NCI-H526 (cell line): ENCODE data around the gene CNNM3.

ENCODE experiments used
- DNase-seq, 2 experiments: peaks; one replicate each; lab custom pipeline; 2025; lab: John Stamatoyannopoulos, UW

Gene CNNM3

DNA sequence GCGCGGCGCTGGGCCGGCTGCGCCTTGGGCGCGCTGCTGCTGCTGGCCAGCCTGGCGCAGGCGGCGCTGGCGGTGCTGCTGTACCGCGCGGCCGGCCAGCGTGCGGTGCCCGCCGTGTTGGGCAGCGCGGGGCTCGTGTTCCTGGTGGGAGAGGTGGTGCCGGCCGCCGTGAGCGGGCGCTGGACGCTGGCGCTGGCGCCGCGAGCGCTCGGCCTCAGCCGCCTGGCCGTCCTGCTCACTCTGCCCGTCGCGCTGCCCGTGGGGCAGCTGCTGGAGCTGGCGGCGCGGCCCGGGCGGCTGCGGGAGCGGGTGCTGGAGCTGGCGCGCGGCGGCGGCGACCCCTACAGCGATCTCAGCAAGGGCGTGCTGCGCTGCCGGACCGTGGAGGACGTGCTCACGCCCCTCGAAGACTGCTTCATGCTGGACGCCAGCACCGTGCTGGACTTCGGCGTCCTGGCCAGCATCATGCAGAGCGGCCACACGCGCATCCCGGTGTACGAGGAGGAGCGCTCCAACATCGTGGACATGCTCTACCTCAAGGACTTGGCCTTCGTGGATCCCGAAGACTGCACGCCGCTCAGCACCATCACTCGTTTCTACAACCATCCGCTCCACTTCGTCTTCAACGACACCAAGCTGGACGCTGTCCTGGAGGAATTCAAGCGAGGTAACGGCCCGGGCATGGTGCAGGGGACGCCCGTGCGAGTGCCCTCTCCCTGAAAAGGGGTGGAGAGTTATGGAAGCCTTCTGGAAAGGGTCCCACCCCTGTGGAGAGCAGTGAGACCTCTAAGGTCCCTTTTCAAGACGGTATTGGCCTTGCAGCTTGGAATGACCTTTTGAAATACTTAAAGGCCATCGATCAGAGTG lies 1.0 kb downstream of the CNNM3 start:
- DNase-seq, result peak in 1 of 2 experiments; percentile 50

DNA sequence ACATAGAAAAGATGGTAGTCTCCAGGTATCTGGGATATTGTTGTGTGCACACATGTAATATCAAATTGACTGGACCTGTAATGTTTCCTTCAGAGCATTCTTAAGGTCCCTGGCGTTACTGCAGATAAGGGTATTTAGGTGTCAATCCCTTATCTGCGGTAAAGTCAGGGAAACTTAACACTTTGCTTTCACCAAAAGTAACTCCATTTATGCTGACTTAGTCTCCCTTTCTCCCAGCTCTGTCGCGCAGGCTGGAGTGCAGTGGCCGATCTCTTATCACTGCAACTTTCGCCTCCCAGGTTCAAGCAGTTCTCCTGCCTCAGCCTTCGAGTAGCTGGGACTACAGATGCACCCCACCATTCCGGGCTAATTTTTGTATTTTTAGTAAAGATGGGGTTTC lies 1.8 kb downstream of the CNNM3 start:
- DNase-seq, result no peak

DNA sequence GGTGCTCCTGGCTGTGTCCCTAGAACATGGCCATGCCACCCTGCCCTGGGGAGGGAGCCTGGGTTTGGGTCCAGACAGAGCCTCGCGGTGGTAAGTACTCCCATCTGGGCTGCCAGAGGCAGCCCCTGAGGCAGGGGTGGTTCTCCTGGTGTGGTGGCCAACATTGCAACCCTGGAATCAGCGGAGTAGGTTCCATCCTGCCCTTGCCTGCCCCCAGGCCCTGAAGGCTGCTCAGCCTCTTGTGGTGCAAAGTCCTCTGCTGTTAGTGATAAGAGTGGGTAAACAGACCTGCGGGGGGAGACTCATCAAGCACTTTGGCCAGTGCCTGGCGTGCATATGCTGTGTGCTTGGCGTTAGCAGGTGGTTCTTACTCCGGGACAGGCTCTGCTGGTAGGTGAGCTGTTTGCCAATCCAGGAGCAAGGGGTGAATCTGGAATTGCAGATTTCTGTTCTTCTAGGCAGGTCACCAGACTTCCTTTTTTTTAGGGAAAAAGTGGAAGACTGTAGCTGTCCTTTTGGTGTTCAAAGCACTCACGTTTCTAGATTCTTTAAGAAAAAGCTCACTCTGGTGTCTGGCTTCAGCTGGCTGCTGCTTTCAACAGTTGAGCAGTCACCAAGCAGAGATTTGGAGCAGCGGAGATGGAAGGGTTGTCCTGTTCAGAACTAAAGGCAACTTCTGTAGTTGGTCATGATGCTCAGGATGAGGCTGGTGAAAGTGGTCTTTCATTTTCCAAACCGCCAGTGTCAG lies 3.2 kb downstream of the CNNM3 start:
- DNase-seq, result peak; percentile 63 to 79

DNA sequence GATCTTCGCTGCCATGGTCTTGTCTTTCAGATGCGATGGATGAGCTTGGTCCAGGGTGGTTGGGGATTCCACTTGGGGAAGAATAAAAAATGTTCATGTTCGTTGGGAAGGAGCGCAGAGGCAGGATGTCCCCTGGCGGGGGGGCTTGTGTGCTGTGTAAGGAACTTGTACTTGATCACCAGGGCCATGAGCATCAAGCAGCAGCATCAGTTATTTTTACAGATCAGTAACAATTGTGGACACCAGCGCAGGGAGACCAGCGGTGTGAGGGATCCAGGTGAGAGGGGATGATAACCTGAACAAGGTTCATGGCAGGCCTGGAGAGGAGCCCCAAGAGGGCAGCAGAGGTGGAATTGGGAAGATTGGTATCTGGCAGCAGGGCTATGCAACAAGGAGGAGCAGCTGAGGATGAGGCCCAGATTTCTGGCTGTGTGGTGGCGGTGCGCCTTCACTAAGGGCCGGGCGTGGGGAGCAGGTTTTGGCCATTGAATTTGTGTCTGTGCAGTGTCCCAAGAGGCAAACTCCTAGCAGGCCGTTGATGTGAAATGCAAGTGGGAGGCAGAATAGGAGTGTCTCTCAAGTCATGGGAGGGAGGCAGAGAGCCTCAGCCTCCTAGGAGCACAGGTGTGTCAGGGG lies 3.9 kb downstream of the CNNM3 start:
- no peak for DNase-seq

DNA sequence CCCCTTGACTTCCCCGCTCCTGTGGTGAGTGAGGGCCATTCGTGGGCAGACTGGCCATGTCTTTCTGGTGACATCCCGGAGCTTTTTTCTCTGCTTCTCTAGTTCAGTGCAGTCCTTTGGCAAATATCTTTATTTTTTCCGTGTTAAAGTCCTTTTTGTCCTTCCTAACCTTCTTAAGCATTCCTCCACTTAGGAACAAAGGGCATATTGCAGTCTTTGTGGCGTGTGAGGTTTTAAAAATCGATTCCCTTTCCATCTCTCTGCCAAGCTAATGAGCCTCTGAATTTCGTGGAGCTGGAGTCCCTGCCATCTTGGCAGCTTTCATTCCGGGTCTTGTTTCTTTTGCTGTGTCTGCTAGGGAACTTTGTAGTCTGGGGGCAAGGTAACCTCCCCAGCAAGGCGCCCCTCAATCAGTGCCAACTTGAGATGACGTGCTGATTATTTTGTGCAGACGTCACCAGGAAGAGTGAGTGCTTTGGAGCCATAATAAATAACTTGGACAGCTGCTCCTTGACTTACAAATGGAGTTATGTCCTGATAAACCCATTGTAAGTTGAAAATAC lies 5.1 kb downstream of the CNNM3 start:
- no peak for DNase-seq

DNA sequence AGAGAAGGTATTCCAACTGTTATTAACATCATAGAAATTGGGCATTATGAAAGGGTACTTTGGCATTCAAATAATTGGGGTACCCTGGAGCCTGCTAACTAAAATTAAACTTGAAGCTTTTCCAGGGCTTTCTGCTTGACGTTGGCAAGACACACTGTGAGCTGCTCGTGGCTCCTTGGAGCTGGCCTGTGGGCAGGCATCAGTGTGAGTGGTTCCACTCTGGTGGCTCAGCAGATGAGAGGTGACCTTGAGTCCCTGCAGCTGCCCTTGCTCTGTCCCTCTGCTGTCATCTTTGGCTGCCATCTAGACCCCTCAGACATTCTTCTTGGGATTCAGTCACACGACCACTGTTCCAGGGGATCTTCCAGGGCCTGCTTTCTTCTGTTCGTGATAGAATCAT lies 6.7 kb downstream of the CNNM3 start:
- no peak for DNase-seq

DNA sequence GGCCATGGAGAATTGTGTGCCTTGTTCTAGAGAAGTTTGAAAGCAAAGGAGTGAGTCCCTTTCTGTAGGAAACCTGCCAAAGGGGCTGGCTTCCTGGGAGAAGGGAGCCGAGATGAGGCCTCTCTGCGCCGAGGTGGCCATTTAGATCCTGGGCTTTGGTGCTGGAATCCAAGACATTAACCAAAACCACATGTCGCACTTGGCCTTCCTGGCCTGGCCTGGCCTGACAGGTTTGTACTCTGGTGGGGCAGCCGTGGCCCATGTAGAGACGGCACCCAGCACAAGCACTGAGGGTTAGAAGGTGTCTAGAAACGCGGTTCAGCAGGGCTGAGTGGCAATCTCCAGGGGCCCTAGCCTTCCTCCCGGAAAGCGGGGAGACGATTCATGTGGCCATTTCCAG lies 7.1 kb downstream of the CNNM3 start:
- DNase-seq, result no peak

DNA sequence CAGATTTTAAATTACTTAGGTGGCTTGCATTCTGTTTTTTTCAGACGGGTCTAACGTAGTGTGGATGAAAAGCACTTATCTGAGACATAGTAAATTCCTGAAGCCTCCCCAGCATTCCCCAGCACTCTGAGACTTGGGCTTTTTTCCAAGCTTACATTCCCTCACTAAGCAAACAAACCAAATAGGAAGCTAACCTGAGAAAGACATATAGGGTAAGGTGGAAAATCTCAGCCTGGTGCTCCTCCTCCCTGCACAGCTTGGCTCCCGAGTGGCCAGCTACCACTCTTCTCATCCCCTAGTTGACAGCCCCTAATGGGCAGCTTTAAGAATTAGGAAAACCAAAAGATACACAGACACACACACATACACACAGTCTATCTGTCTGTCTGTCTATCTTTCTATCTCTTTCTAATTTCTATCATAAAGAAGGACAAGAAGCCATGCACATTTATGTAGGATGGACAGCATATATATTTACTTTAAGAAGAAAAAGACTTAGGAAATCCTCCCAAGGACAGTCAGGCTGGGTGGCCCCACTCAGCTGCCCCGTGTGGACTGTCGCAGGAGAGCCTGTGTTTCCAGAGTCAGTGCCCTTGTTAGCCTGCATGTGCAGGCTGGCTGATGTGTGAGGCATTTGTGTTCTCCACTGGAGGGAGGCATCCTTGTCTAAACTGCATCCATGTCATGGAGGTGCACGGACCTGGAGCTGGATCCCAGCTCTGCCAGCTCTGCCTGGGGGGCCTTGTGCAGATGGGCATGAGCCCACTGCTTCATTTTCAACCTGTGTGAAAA lies 8.2 kb downstream of the CNNM3 start:
- no peak for DNase-seq

DNA sequence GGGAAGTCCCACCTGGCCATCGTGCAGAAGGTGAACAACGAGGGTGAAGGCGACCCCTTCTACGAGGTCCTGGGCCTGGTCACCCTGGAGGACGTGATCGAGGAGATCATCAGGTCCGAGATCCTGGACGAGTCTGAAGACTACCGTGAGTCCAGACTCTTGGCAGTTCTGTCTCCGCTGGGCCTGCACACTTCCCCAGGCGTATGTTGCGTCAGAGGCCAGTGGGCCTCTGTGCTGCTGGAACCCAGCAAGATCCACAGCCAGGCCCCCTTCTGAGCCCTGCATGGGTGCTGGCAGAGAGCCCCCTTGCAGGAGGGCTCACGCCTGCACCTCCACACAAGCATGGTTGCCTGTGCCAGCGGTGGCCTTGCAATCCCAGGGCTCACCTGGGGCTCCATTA lies 9.0 kb downstream of the CNNM3 start:
- DNase-seq, result no peak

DNA sequence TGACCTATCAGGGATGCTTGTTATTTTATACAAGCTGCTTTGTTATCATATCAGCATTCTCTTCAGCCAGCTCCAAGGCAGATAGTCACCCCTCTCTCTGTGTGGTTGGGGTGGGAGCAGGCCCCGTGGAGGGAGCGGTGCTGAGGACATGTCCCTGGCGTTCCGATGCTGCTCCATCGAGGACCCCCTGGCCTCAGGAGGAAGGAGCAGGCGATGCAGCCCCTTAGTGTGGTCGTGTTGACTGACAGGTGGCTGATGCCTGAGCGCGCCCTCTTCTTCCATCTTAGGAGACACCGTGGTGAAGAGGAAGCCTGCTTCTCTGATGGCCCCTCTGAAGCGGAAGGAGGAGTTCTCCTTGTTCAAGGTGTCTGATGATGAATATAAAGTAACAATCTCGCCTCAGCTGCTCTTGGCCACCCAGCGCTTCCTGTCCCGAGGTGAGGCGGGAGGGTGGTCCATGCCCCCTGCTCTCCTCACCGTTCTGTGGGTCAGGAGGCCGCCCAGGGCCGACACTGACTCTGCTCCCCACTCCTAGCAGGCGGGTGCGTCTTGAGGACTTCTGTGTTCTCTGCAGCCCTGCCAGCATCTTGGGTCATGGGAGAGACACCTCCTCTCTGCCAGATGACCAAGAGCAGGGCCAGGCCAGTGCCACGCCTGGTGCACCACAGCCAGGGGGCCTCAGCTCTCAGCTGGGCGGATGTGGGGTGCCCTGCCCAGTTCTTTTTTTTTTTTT lies 10.6 kb downstream of the CNNM3 start:
- no peak for DNase-seq

DNA sequence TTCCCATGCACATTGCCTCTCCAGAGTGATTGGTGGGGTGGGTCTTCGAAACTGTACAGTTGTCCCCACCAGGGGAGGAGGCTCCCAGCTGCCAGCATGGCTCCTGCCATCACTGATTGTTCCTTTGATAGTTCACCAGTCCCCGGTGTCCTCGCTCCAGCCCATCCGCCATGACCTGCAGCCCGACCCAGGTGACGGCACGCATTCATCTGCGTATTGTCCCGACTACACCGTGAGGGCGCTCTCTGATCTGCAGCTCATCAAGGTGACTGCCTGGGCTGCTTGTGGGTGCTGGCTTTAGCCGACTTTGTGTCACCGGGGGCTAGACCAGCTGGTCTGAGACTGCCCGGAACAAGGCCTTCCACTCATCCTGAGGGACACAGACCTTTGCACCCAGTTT lies 12.4 kb downstream of the CNNM3 start:
- no peak for DNase-seq

DNA sequence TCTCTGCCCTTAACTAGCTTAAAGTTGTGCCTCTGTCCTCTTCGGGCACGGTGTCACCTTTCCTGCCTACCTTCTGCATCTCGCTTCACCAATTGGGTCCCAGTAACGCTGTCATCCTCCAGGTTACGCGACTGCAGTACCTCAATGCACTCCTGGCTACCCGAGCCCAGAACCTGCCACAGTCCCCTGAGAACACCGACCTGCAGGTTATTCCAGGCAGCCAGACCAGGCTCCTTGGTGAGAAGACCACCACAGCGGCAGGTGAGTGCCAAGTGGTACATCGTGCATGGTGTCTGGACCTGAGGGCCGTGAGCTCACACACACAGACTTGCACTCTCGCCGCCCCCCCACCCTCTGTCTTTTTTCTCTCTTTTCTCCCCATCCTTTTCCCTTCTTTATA lies 12.8 kb downstream of the CNNM3 start:
- no peak for DNase-seq

DNA sequence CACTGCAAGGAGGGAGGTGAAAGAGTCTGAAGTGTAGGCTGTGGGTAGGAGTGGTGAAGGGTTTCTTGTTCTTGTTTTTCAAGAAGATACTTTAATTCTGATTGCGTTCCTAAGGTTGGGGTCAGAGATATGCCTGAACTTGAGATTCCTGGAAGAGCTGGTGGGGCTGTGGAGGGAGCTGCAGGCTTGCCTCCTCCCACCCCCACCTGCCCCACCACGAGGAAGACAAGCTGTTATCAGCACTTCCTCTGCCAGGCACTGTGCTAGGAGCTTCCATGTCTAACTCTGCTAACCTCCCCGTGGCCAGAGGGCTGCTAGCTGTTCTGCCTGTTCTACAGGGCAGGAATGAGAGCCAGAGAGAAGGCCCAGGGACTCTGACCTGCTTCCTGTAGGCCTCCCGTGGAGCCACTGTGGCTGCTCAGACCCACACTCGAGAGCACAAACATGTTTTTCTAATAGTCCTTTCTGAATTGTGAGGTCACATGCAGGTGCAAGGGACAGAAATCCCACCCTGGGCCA lies 14.0 kb downstream of the CNNM3 start:
- DNase-seq, result no peak

DNA sequence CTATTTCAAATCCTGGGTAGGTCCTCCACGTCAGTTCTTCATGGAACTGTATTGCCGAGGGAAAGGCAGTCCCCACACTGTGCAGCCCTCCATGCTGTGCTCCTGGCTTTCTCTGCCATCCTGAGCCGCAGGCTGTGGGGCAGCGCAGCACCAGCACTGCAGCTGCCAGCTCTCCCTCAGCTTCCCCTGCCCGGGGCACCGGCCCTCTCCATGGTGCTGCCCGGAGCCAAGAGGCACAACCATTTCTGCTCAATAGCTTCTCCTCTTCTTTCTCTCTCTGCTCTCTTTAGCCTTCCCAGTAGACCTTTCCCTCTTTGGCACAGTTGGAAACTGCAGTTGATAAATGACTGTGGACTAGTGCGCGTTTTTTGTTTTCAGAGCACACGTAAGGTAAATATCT lies 15.6 kb downstream of the CNNM3 start:
- DNase-seq, result no peak

DNA sequence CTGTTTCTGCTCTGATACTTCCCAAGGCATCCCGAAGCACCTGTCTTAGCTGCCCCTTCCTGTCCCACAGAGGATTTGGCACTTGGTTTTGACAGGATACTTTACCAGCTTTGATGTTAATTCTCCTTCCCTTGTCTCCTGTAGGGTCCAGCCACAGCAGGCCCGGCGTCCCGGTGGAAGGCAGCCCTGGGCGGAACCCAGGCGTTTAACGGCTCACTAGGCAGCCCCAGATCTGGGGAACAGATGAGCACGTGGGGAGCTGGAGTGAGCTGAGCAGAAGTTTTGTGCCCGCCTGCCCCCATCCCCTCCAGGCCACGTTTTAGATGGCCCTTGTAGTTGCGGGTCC lies 16.3 kb downstream of the CNNM3 start:
- no peak for DNase-seq

DNA sequence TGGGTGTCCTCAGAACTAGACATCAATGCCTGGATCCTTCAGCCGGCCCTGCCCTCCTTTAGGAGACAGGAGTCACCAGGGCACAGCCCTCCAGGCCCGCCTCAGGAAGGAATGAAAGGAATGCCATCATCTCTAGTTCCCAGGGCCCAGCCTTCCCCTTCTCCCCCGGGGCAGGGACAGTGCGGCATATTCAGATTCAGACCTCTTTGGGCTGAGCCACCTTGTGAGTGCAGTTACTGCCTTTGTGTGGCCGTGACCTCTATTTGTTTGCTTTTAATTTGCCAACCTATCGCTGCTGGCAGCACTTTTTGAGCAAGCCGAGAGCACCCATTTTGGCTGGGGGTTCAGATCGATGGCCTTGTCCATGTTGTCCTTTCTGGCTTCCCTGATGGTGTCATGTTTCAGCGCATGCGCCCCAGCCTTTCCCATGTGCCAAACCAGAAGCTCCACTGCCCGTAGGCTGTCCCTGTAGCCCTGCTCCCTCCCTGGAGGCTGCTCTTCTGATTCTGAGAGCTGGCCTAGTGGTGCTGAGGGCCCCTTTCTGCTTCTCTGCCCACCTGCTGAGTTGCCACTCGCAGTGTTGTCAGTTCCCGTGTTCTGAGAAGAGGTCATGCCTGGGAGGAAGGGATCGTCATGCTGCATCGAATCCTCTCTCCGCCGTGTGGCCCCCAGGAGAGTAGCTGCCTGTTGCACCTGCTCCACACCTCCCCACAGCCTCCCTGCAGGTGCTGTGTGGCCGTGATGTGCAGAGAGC lies 16.9 kb downstream of the CNNM3 start:
- DNase-seq, result peak; percentile 76 to 87

DNA sequence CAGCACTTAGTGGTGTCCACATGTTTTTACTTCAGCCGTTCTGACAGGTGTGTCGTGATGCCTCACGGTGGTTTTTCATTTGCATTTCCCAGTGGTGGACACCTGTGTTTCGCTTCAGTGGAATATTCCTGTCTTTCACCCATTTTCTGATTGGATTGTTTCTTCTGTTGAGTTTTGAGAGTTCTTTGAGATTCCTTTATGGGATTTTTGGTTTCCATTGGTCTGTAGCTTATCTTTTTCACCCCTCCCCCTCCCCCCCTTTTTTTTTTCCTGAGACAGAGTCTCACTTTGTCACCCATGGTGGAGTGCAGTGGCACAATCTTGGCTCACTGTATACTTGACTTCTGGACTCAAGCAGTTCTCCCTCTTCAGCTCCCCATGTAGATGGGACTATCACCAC lies 19.8 kb downstream of the CNNM3 start:
- no peak for DNase-seq

DNA sequence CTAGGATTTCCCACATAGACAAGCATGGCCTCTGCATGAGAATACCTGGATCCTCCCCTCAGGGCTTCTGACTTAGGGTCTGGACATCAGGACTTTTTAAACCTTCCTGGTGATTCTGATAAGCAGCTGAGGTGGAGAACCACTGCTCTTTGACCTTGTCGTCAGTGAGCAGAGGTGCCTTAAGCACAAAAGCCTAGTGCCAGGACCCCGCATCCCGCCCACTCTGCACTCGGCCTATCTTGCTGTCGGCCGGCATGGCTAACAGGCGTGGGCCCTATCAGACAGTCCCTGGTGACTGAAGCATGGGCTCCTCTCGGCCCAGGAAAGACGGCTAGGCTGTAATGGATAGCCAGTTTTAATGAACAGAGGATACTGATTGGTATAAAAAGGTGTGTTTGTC lies 21.5 kb downstream of the CNNM3 start:
- DNase-seq, result no peak

DNA sequence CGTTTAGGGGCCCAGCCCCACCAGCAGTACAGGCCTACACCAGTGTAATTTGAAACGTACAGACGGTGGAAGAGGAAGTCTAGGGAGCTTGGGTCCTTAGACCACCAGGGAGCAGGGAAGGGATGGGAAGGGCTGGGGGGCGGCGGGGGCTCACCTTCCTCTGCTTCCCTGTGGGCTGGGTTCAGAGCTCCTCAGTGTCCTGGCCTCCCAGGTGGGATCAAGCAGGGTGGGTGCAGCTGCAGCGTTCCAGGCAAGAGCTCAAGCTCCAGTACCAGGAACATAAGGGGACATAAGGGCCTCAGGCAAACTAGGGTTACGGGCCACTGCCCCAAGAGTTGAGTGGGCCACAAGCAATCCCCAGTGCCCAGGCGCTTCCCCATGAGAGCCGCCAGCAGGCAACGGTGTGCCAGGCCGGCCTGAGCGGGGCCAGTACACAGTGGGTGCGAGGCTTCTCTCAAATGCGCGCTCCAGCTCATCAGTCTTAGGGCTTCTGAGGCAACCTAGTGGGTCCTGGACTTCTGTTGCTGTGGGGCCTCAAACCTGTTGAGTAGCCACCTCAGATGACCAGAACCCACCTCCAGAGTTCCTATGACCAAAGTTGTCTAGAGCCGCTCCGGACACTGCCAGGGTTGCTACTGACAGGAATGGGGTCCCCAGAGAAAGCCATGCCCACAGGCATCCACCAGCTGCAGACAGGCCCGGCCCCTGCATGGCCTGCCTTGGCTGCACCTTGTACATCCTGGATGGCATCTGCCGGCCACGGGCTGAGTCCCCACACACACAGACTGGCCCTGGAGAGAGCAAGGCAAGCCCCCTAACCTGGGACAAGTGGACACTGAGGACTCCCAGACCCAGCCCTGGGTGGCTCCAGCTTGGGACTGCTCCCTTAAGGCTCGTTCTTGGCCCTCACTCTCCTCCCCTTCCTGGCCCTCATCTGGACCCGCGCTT lies 22.6 kb downstream of the CNNM3 start:
- no peak for DNase-seq
